Activated gamma-delta T cell treated with Interleukin-2 at 50 U/mL for 16 hours (primary cell): Measurements from ENCODE around the gene PLSCR4.

ENCODE experiments used
- DNase-seq: peaks from one replicate; pipeline ENCODE4 v3.0.0-alpha.2; 2020

PLSCR4 gene

GRCh38 chr3:146160321-146160963 is 90.5 kb downstream of the PLSCR4 start:
- DNase-seq = no peak

- no peak for DNase-seq
These were observed 91.1 kb downstream of the PLSCR4 start for GRCh38 chr3:146159616-146160320.

- DNase-seq = no peak
These were observed 91.9 kb downstream of the PLSCR4 start for GRCh38 chr3:146159037-146159436.

- DNase-seq = no peak
These were observed 93.4 kb downstream of the PLSCR4 start for GRCh38 chr3:146157325-146158060.

GRCh38 chr3:146156666-146157314 is 94.1 kb downstream of the PLSCR4 start:
- DNase-seq = no peak

GRCh38 chr3:146156095-146156494 is 94.8 kb downstream of the PLSCR4 start:
- no peak for DNase-seq

- DNase-seq = no peak
These were observed 95.9 kb downstream of the PLSCR4 start for GRCh38 chr3:146154995-146155394.

GRCh38 chr3:146154316-146154715 is 96.6 kb downstream of the PLSCR4 start:
- no peak for DNase-seq

GRCh38 chr3:146153429-146153828 is 97.5 kb downstream of the PLSCR4 start:
- no peak for DNase-seq

GRCh38 chr3:146152834-146153233 is 98.1 kb downstream of the PLSCR4 start:
- no peak for DNase-seq

- no peak for DNase-seq
These were observed 102.4 kb downstream of the PLSCR4 start for GRCh38 chr3:146148468-146148931.

- DNase-seq = no peak
These were observed 105.3 kb downstream of the PLSCR4 start for GRCh38 chr3:146145642-146146041.

- no peak for DNase-seq
These were observed 108.1 kb downstream of the PLSCR4 start for GRCh38 chr3:146142757-146143156.
